Brain microvascular endothelial cell (primary cell): Measurements from ENCODE around the gene MUC22.

Experiments
- DNase-seq: peaks from one replicate; pipeline ENCODE4 v3.0.0-alpha.2; 2020
- H3K27ac ChIP-seq: fragments of 250-450 bp; sonication (Bioruptor Pico); 2 replicates; pipeline ENCODE4 v1.5.1; 2020; ENCODE audit warnings: mild to moderate bottlenecking, moderate library complexity
- H3K27me3 ChIP-seq: fragments of 250-450 bp; sonication (Bioruptor Pico); replicated peaks from 2 replicates; pipeline ENCODE4 v1.5.1; 2020; ENCODE audit warnings: mild to moderate bottlenecking
- H3K36me3 ChIP-seq: fragments of 250-450 bp; sonication (Bioruptor Pico); replicated peaks from 2 replicates; pipeline ENCODE4 v1.5.1; 2020; ENCODE audit warnings: mild to moderate bottlenecking
- H3K4me3 ChIP-seq: 2 replicates; pipeline ENCODE4 v1.5.1; 2011; ENCODE audit warnings: low read depth, mild to moderate bottlenecking, control low read depth, low read length, moderate library complexity
- CTCF ChIP-seq: IDR thresholded peaks from 2 replicates; pipeline ENCODE4 v1.5.1; 2011; ENCODE audit warnings: low read depth, mild to moderate bottlenecking, moderate library complexity, low read length, control low read depth, inconsistent platforms; ENCODE audit errors: missing control alignments
- in situ Hi-C: cut with HindIII; loops from 2 replicates; pipeline ENCODE4 v1.10.0; 2017; ENCODE audit warnings: low sequenced_read_pairs, low pct_ligation_motif_present

MUC22 gene

GRCh38 chr6:30979141-30979540 lies 31.1 kb upstream of the MUC22 start:
- no peak for TF ChIP-seq CTCF

GRCh38 chr6:30979690-30980089 lies 30.6 kb upstream of the MUC22 start:
- DNase-seq = no peak
- H3K36me3 ChIP-seq = no peaks in the 10 kb centered on the region
- H3K27ac ChIP-seq = no peak overlapping the region
- TF ChIP-seq CTCF = no peak
- in situ Hi-C loops = no loop called here
- peaks cover 1% of the 10 kb centered on the region for H3K27me3 ChIP-seq
- H3K4me3 ChIP-seq = no peak overlapping the region

More at GRCh38 chr6:30979141-30979540, 31.1 kb upstream of the MUC22 start:
- DNase-seq = no peak
- H3K4me3 ChIP-seq = no peak overlapping the region
- no peak overlapping the region for H3K27ac ChIP-seq
- H3K36me3 ChIP-seq = no peaks in the 10 kb centered on the region
- H3K27me3 ChIP-seq = peaks cover 1% of the 10 kb centered on the region
- in situ Hi-C loops = no loop called here

GRCh38 chr6:30981942-30982772 lies 28.1 kb upstream of the MUC22 start:
- peak; percentile 62 for TF ChIP-seq CTCF
- Histone ChIP-seq H3K36me3 (no peaks in the 10 kb centered on the region), H3K27ac (no peak overlapping the region), H3K4me3 (peak overlapping the region; percentile 6), H3K27me3 (peaks cover 1% of the 10 kb centered on the region)
- peak; percentile 58 for DNase-seq
- in situ Hi-C loops = no loop called here

- H3K4me3 ChIP-seq = no peak within 1 kb of the TSS
- in situ Hi-C loops = no loop called here
- no peaks in the 10 kb centered on the region for H3K36me3 ChIP-seq
- no peak for DNase-seq
- no peak within 1 kb of the TSS for H3K27ac ChIP-seq
- no peaks in the 10 kb centered on the region for H3K27me3 ChIP-seq
- TF ChIP-seq CTCF = no peak
These were observed 26.8 kb upstream of the MUC22 start, which contains the start of gene MUC21 for GRCh38 chr6:30983439-30983838. Gene MUC21 (plus strand): TSS chr6:30983718. CDS start chr6:30983959, 241 bp downstream.

- no peak overlapping the region for H3K27ac ChIP-seq
- H3K4me3 ChIP-seq = no peak overlapping the region
- in situ Hi-C loops = no loop called here
- H3K27me3 ChIP-seq = no peaks in the 10 kb centered on the region
- no peaks in the 10 kb centered on the region for H3K36me3 ChIP-seq
- DNase-seq = no peak
- no peak for TF ChIP-seq CTCF
These were observed 24.8 kb upstream of the MUC22 start for GRCh38 chr6:30985490-30985889.
